Chondrocyte (in vitro differentiated cells): ENCODE measurements around the gene LSM14A. TPM values are rescaled to one million over a fixed set of nuclear protein-coding genes. Genes with fewer than 3 reads are reported as not detected.
"Not testable (repeated sequence)": the region's sequence is repeated elsewhere in the genome, so short reads cannot be mapped to it uniquely, and the experiment has no call there.

Source experiments
- DNase-seq: peaks from one replicate; pipeline ENCODE4 v3.0.0; 2021; ENCODE audit warnings: mixed read lengths, low spot score
- H3K27ac Mint-ChIP-seq: one replicate; pipeline ENCODE4 v1.8.0; 2021; ENCODE audit warnings: mild to moderate bottlenecking, moderate library complexity, mixed read lengths; ENCODE audit not compliant: unreplicated experiment
- H3K27me3 Mint-ChIP-seq: 2 replicates; pipeline ENCODE4 v1.8.0; 2021; ENCODE audit warnings: low read depth, mixed read lengths
- H3K36me3 Mint-ChIP-seq: 2 replicates; pipeline ENCODE4 v1.8.0; 2021; ENCODE audit warnings: low read depth, mixed read lengths
- H3K4me1 Mint-ChIP-seq: 2 replicates; pipeline ENCODE4 v1.8.0; 2021; ENCODE audit warnings: low read depth, mild to moderate bottlenecking, mixed read lengths
- H3K4me3 Mint-ChIP-seq: one replicate; pipeline ENCODE4 v1.8.0; 2021; ENCODE audit warnings: mild to moderate bottlenecking, moderate library complexity, mixed read lengths; ENCODE audit not compliant: unreplicated experiment
- H3K9me3 Mint-ChIP-seq: 2 replicates; pipeline ENCODE4 v1.8.0; 2021; ENCODE audit warnings: low read depth, mixed read lengths
- total RNA-seq: library from RNA; stranded (reverse); gene quantifications from 3 replicates; pipeline ENCODE4 v1.2.1, GENCODE V29; 2021
- TF ChIP-seq, protein P1 (sequence below): fragments of 200-600 bp; sonication (generic); IDR thresholded peaks from 2 replicates; pipeline ENCODE4 v1.5.0; 2021; ENCODE audit warnings: antibody characterized with exemption, mild to moderate bottlenecking, moderate library complexity

LSM14A gene
- total RNA-seq, 1 donor from 2014 or later = 89.4 TPM

- DNase-seq = no peak
- TF ChIP-seq, protein P1, sequence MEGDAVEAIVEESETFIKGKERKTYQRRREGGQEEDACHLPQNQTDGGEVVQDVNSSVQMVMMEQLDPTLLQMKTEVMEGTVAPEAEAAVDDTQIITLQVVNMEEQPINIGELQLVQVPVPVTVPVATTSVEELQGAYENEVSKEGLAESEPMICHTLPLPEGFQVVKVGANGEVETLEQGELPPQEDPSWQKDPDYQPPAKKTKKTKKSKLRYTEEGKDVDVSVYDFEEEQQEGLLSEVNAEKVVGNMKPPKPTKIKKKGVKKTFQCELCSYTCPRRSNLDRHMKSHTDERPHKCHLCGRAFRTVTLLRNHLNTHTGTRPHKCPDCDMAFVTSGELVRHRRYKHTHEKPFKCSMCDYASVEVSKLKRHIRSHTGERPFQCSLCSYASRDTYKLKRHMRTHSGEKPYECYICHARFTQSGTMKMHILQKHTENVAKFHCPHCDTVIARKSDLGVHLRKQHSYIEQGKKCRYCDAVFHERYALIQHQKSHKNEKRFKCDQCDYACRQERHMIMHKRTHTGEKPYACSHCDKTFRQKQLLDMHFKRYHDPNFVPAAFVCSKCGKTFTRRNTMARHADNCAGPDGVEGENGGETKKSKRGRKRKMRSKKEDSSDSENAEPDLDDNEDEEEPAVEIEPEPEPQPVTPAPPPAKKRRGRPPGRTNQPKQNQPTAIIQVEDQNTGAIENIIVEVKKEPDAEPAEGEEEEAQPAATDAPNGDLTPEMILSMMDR = no peak
- peaks cover 38% of the 10 kb centered on the region for H3K4me1 Mint-ChIP-seq
- H3K9me3 Mint-ChIP-seq = no peaks in the 10 kb centered on the region
- no peaks in the 10 kb centered on the region for H3K36me3 Mint-ChIP-seq
- no peaks in the 10 kb centered on the region for H3K27me3 Mint-ChIP-seq
- H3K27ac Mint-ChIP-seq = no peak overlapping the region
- H3K4me3 Mint-ChIP-seq = no peak overlapping the region
Observed at GRCh38 chr19:34237283-34237682, 65.0 kb downstream of the LSM14A start.

GRCh38 chr19:34237939-34238338, 65.6 kb downstream of the LSM14A start:
- no peaks in the 10 kb centered on the region for H3K36me3 Mint-ChIP-seq
- DNase-seq = no peak
- H3K4me3 Mint-ChIP-seq = no peak overlapping the region
- TF ChIP-seq, protein P1 = no peak
- peaks cover 32% of the 10 kb centered on the region for H3K4me1 Mint-ChIP-seq
- no peak overlapping the region for H3K27ac Mint-ChIP-seq
- no peaks in the 10 kb centered on the region for H3K27me3 Mint-ChIP-seq
- no peaks in the 10 kb centered on the region for H3K9me3 Mint-ChIP-seq

DNA sequence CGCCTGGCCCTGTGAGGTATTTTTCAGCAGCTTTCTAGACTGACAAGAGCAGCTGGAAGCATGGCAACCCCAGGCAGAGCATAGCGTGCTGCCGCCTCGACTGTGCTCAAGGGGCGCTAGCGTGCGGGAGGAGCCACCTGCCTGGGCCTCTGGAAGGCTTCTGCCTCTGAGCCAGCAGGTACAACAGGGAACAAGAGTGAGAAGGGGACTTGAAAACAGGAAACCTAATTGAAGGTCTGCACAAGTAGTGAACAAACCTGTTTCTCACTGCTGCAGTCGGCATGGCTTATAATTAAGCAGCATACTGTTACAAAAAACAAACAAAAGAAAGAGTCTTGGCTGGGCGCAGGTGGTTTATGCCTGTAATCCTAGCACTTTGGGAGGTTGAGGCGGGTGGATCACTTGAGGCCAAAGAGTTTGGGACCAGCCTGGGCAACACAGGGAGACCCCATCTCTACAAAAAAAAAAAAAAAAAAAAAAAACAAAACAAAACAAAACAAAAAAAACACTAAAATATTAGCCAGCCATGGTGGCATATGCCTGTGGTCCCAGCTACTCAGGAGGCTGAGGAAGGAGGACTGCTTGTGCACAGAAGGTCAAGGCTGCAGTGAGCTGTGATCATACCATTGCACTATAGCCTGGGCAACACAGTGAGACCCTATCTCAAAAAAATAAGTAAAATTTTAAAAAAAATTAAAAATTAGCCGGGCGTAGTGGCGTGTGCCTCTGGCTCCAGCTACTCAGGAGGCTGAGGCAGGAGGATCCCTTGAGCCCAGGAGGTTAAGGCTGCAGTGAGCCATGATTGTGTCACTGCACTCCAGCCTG, 69.4 kb downstream of the LSM14A start:
- DNase-seq = no peak
- H3K36me3 Mint-ChIP-seq = no peaks in the 10 kb centered on the region
- H3K27me3 Mint-ChIP-seq = no peaks in the 10 kb centered on the region
- no peak overlapping the region for H3K4me3 Mint-ChIP-seq
- no peaks in the 10 kb centered on the region for H3K9me3 Mint-ChIP-seq
- peaks cover 32% of the 10 kb centered on the region for H3K4me1 Mint-ChIP-seq
- TF ChIP-seq, protein P1 = peak; percentile 48
- H3K27ac Mint-ChIP-seq = no peak overlapping the region

- not testable (repeated sequence) for H3K4me3 Mint-ChIP-seq, DNase-seq, H3K9me3 Mint-ChIP-seq, H3K36me3 Mint-ChIP-seq, H3K27me3 Mint-ChIP-seq
- peak overlapping the region; percentile 58 for H3K27ac Mint-ChIP-seq
- H3K4me1 Mint-ChIP-seq = peaks cover 37% of the 10 kb centered on the region
Observed at GRCh38 chr19:34243138-34243875, 71.0 kb downstream of the LSM14A start.

DNA sequence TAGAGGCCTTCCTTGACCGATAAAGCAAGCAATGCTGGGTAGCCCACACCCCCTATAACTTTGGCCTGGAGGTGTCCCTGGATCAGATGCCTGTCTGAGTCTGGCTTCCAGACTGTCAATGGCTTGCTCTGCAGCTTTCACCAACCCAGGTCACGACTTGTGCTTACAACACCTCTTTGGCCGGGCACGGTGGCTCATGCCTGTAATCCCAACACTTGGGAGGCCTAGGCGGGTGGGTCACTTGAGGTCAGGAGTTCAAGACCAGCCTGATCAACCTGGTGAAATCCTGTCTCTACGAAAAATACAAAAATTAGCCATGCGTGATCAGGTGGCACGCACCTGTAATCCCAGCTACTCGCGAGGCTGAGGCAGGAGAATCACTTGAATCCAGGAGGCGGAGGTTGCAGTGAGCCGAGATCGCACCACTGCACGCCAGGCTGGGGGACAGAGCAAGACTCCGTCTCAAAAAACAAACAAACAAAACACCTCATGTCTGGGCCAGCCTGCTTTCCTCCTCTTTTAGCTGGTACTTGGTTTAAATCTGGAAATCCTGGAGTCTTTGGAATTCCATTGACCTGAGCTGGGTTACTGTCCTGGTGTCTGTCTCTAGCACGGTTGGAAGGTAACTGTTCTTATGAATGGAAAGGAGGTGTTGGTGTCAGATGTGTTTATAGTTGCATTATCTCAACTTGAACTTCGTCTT, 71.7 kb downstream of the LSM14A start:
- Mint-ChIP-seq H3K27me3 (no peaks in the 10 kb centered on the region), H3K36me3 (no peaks in the 10 kb centered on the region), H3K9me3 (no peaks in the 10 kb centered on the region), H3K4me1 (peaks cover 39% of the 10 kb centered on the region), H3K4me3 (no peak overlapping the region), H3K27ac (peak overlapping the region; percentile 66)
- no peak for DNase-seq
- TF ChIP-seq, protein P1 = no peak
